Measurements from ENCODE around the gene RPL19.
"Not testable (repeated sequence)": the region's sequence is repeated elsewhere in the genome, so short reads cannot be mapped to it uniquely, and the experiment has no call there.

The RPL19 gene

DNA sequence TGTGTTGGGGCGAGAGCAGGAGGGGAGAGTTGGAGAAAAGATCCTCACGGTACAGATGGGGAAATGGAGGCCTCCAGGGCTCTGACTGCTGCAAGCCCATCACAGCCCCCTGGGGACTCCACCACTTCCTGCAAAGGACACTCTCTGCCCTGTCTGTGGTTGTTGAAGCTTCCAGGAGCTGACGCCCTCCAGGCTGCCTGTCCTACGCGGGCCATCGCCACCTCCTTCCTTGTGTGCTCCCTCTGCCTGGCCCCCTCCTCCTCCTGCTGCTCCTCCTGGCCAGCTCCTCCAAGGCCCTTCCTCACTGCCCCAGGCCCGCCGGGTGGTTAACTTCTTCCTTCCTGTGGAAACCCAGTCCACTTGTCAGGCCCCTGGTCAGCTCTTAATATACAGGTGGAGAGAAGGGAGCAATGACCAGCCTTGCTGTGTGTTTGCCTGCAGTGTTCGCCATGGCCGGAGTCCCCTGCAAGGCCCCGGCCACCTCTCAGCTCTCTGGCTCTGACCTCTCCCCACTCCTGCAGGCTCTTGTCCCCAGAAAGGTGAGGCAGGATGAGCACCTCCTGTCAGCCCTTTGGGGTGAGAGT lies 44.0 kb downstream of the RPL19 start:
- POLR2A ChIA-PET = interaction anchor here (0.6 to 2.6 kb wide), 3 partner anchors 14 to 44 kb away, joined by 3 to 18 read pairs (median 5); partner anchors contain the start of gene RPL19
- H3K4me3 ChIP-seq (ENCODE audit: low read depth, low read length) = no peak overlapping the region
- TF ChIP-seq, protein P1, sequence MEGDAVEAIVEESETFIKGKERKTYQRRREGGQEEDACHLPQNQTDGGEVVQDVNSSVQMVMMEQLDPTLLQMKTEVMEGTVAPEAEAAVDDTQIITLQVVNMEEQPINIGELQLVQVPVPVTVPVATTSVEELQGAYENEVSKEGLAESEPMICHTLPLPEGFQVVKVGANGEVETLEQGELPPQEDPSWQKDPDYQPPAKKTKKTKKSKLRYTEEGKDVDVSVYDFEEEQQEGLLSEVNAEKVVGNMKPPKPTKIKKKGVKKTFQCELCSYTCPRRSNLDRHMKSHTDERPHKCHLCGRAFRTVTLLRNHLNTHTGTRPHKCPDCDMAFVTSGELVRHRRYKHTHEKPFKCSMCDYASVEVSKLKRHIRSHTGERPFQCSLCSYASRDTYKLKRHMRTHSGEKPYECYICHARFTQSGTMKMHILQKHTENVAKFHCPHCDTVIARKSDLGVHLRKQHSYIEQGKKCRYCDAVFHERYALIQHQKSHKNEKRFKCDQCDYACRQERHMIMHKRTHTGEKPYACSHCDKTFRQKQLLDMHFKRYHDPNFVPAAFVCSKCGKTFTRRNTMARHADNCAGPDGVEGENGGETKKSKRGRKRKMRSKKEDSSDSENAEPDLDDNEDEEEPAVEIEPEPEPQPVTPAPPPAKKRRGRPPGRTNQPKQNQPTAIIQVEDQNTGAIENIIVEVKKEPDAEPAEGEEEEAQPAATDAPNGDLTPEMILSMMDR (IDR thresholded peaks at IDR 0.05; ENCODE audit: insufficient read depth, low read length, missing control alignments) = no peak
- CTCF ChIA-PET = interaction anchor here (0.8 to 20.3 kb wide), 50 partner anchors 9 to 687 kb away, joined by 3 to 429 read pairs (median 5); partner anchors contain the start of genes ARL5C, PLXDC1, RPL19 and STAC2
- DNase-seq (ENCODE audit: low read depth, low spot score) = no peak

DNA sequence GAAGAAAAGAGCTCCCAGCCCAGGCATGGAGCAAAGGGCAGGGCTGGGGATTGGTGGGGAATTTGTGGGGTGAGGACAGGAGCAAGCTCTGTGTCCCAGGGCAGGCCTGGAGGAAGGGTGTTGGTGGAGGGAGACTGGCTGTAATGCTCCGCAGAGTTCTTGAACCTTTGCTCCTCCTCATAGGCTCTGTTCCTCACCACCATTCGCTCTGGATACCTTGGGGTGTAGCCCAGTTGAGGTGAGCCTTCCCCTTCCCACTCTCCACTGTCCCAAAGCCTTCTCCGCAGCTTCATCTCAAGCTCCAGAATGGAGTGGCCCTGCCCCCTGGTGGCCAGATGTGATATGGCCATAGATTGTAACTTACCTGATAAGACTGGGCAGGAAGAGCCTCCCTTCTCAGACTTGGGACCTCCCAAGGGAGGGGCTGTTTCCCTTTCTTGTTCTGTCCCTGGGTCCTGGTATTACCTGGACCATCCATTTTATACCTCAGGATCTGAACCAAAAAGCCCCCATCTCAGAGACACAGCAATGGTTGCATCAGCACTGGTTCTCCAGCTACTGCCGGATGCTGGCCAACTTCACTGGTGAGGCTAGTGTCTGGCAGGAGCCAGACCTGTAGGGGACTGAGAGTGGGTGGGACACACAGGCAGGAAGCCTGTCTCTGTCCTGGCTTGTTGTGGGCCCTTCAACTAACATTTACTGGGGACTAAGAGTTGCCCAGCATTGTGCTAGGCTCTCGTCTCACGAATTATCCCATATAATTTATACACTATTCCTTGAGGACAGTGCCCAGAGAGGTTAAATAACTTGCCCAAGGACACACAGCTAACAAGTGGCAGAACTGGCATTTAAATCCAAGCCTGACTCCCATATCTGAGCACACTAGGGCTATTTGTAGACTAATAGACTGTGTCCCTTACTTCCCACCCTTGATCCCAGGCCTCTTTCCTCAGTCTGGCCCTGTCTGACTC lies 44.8 kb downstream of the RPL19 start:
- TF ChIP-seq, protein P1 (IDR thresholded peaks at IDR 0.05; ENCODE audit: insufficient read depth, low read length, missing control alignments) = peak; percentile 90
- POLR2A ChIA-PET = interaction anchor here (0.6 to 2.6 kb wide), 3 partner anchors 14 to 45 kb away, joined by 3 to 18 read pairs (median 5); partner anchors contain the start of gene RPL19
- CTCF ChIA-PET = interaction anchor here (0.8 to 20.3 kb wide), 53 partner anchors 10 to 687 kb away, joined by 3 to 429 read pairs (median 4); partner anchors contain the start of genes ARL5C, FBXL20, PLXDC1 and RPL19
- H3K4me3 ChIP-seq (ENCODE audit: low read depth, low read length) = no peak overlapping the region
- DNase-seq (ENCODE audit: low read depth, low spot score) = no peak

DNA sequence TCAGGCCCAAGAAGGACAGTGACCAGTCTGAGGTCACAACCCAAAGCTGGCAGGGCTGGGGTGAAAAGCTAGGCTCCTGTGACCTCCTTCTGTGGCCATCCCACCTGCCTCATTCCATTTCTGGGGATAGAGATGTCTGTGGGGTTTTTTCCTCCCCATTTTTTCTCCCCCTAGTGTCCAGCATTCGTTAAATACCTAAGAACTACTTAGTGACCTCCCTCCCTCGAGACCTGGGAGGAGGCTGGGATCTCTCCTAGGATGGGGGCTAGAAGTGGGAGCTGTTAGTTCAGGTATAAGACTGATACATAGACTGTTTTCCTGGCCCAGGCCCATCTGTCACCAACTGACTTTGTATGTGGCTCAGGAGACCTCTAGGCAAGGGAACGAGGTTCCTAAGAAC lies 46.2 kb downstream of the RPL19 start:
- POLR2A ChIA-PET = no interaction called here
- H3K4me3 ChIP-seq (ENCODE audit: low read depth, low read length) = no peak overlapping the region
- TF ChIP-seq, protein P1 (IDR thresholded peaks at IDR 0.05; ENCODE audit: insufficient read depth, low read length, missing control alignments) = no peak
- DNase-seq (ENCODE audit: low read depth, low spot score) = no peak
- CTCF ChIA-PET = interaction anchor here (0.8 to 20.3 kb wide), 13 partner anchors 8 to 263 kb away, joined by 3 to 429 read pairs (median 14); partner anchors contain the start of genes ARL5C, FBXL20 and RPL19

DNA sequence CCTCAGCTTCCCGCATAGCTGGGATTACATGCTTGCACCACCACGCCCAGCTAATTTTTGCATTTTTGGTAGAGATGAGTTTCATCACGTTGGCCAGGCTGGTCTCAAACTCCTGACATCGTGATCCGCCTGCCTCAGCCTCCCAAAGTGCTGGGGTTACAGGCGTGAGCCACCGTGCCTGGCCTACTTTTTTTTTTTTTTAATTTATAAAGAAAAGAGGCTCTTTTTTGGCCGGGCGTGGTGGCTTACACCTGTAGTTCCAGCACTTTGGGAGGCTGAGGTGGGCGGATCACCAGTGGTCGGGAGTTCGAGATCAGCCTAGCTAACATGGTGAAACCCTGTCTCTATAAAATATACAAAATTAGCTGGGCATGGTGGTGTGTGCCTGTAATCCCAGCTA lies 50.0 kb downstream of the RPL19 start:
- DNase-seq (ENCODE audit: low read depth, low spot score); POLR2A ChIA-PET; H3K4me3 ChIP-seq (ENCODE audit: low read depth, low read length): not testable (repeated sequence)
- CTCF ChIA-PET = interaction anchor here (1.2 to 20.3 kb wide), 5 partner anchors 9 to 75 kb away, joined by 4 to 429 read pairs (median 9); partner anchors contain the start of gene RPL19

DNA sequence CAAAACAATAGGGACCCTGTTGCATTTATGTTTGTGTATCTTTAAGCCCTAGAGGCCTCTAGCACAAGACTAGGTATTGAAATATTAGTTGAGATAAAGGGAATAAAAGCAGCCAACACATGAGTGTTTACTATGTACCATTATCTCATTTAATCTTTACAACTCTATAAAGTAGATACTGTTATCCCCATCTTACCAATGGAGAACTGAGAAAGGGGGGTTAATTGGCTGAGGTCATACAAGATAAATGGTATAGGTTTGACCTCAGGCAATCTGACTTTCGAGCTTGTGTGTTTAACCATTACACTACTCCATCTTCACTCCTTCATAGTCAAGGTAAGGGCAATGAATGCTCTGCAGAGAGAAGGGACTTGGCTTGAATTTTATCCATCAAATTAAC lies 51.9 kb downstream of the RPL19 start:
- POLR2A ChIA-PET = no interaction called here
- DNase-seq (ENCODE audit: low read depth, low spot score) = no peak
- CTCF ChIA-PET = interaction anchor here (0.6 to 7.6 kb wide), 7 partner anchors 8 to 209 kb away, joined by 3 to 82 read pairs (median 4); partner anchors contain the start of genes ARL5C and CDK12
- TF ChIP-seq, protein P1 (IDR thresholded peaks at IDR 0.05; ENCODE audit: insufficient read depth, low read length, missing control alignments) = no peak
- no peak overlapping the region for H3K4me3 ChIP-seq (ENCODE audit: low read depth, low read length)

DNA sequence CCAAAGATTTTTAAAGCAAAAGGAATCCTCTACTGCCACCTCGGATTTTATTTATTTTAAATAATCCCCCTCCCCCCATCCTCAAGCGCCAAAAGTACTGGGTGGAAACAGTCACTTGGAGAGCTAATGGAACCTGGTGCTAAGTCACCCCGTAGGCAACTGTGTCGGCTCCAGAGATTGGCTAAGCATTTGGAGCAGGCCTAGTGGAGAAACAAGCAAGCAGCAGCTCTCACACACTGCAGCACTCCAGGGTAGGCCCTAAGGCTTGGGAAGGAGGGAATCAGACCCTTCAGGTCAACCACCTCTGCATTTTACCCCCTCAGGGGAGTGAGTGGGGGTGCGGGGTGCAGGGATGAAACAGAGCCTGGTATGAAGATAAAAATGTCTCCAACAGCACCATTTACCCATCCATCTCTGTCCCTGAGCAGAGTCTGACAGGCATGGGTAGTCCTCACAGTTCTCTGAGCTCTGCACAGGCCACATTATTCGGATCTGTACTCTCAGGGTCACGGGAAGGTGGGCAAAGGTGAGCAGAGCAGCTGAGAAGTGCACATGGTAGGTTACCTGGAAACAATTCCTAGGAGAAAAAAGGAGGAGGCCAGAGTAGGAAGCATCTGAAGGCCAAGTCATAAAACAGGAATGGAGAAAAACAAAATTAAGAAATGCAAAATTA lies 52.8 kb downstream of the RPL19 start:
- DNase-seq (ENCODE audit: low read depth, low spot score) = no peak
- H3K4me3 ChIP-seq (ENCODE audit: low read depth, low read length) = no peak overlapping the region
- ChIA-PET POLR2A (no interaction called here), CTCF (interaction anchor here (0.6 to 7.6 kb wide), 8 partner anchors 9 to 208 kb away, joined by 3 to 82 read pairs (median 4); partner anchors contain the start of genes ARL5C and CDK12)
- TF ChIP-seq, protein P1 (IDR thresholded peaks at IDR 0.05; ENCODE audit: insufficient read depth, low read length, missing control alignments) = no peak

Measured in AG04449 (cell line).